ENCODE data around the gene FKBP15.

GRCh38 chr9:113178087-113178486 is 43.0 kb downstream of the FKBP15 start:
- TF ChIP-seq PRDM6 (tag by site-specific recombination; IDR thresholded peaks at IDR 0.05) (no peak), ZNF140 (tag by site-specific recombination; IDR thresholded peaks at IDR 0.05) (no peak), SP2 (tag by site-specific recombination; IDR thresholded peaks at IDR 0.05) (no peak), ZNF513 (tag by site-specific recombination; IDR thresholded peaks at IDR 0.05) (no peak), ZNF223 (tag by site-specific recombination; IDR thresholded peaks at IDR 0.05) (no peak), MEIS1 (CRISPR knock-in tag; IDR thresholded peaks at IDR 0.05; ENCODE audit: borderline replicate concordance) (no peak), ATF2 (tag by site-specific recombination; IDR thresholded peaks at IDR 0.05; ENCODE audit: low read depth) (no peak), ZNF350 (tag by site-specific recombination; IDR thresholded peaks at IDR 0.05) (no peak), KLF1 (tag by site-specific recombination; IDR thresholded peaks at IDR 0.05) (no peak)
- TF ChIP-seq, protein P1, sequence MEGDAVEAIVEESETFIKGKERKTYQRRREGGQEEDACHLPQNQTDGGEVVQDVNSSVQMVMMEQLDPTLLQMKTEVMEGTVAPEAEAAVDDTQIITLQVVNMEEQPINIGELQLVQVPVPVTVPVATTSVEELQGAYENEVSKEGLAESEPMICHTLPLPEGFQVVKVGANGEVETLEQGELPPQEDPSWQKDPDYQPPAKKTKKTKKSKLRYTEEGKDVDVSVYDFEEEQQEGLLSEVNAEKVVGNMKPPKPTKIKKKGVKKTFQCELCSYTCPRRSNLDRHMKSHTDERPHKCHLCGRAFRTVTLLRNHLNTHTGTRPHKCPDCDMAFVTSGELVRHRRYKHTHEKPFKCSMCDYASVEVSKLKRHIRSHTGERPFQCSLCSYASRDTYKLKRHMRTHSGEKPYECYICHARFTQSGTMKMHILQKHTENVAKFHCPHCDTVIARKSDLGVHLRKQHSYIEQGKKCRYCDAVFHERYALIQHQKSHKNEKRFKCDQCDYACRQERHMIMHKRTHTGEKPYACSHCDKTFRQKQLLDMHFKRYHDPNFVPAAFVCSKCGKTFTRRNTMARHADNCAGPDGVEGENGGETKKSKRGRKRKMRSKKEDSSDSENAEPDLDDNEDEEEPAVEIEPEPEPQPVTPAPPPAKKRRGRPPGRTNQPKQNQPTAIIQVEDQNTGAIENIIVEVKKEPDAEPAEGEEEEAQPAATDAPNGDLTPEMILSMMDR (tag by site-specific recombination; IDR thresholded peaks at IDR 0.05) = no peak

Data from HEK293 (cell line).